HG03558 (cell line): ENCODE data around the gene SNRPD3.

Experiments
- ATAC-seq: cut with Tn5 transposase; IDR thresholded peaks from one replicate; pipeline ENCODE4 v1.9.1; 2021; ENCODE audit warnings: moderate number of reproducible peaks; ENCODE audit not compliant: unreplicated experiment; ENCODE audit errors: extremely low read depth

SNRPD3 gene

DNA sequence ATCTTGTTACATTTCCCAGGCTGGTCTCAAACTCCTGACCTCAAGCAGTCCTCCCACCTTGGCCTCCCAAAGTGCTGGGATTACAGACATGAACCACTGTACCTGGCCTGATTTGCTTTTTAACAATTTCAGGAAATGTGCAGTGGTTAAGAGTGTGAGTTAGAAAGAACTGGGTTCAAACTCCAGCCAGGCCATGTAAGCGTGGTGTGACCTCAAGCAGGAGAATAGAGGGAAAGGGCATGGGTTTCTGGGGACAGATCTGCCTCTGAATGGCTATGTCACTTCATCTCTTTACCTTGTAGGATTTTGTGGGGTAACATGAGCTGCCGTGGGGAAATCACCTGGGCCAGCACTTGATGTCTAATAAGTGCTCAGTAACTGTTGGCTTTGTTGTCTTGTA is 9.3 kb downstream of the SNRPD3 start:
- ATAC-seq = no peak

DNA sequence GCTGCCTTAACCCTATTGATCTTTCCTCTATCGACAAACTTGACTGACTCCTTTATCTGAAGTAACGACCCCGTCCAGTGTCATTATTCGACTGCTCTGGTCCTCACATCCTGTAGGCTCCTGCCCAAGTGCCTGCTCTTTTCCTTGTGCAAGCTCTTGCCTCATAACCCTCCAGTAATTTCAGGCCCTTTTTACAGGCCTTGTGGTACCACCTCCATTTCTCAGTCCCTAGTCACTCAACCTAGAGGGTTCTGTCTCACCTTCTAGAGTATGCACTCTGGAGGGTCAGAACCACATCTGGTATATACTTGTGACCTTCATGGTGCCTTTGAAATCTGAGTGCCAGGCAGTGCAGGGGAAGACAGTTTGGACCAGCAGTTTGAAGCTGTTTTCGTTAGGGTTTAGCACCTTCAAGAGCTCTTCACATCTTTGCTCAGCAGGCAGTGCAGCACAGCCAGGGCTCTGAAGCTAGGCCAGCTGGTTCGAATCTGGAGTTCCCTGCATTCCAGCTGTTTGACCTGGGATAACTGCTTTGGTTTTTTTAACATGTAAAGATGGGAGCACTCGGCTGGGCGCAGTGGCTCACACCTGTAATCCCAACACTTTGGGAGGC is 11.2 kb downstream of the SNRPD3 start:
- no peak for ATAC-seq

DNA sequence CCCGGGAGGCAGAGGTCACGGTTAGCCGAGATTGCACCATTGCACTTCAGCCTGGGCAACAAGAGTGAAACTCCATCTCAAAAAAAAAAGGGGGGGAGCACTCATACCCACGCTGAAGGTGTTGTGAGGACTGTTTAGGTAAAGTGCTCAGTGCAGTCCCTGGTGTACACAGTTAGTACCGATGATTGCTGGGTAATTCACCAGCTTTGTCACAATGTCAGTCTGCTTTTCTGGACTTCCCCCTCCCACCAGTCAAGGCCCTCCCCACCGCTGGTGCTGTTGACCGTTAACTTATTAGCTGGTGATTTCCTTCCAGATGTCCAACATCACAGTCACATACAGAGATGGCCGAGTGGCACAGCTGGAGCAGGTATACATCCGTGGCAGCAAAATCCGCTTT is 11.9 kb downstream of the SNRPD3 start:
- ATAC-seq = no peak

DNA sequence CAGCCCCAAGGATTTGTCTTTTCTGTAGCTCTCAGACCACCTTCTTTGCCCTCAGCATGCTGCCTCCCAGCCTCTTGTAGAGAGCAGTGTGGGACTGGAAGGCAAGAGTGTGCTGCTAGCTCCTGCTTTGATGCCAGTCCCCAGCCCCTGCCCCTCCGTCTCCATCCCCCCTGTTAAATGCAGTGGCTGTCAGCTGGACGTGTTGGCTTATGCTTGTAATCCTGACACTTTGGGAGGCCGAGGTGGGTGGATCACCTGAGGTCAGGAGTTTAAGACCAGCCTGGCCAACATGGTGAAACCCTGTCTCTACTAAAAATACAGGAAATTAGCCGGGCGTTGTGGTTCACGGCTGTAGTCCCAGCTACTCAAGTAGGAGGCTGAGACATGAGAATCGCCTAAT is 15.5 kb downstream of the SNRPD3 start:
- ATAC-seq = no peak

DNA sequence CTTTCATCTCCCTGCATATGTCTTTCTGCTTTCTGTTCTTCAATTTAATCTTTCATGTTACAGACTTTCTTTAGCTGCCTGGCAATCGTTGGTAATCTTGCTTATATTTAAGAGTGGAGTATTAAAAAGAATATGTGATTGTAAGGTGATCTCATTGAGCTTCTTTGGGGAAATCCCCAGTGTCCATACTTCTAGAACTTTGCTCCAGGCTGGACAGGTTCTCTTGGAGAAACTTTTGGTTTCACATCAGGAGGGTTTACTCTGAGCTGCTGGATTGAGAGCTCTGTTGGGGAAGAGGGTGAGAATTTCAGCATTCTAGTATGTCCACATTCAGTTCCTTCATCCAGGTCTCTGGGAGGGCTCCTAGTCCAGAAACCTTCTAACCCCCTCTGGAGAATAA is 21.0 kb downstream of the SNRPD3 start:
- no peak for ATAC-seq

DNA sequence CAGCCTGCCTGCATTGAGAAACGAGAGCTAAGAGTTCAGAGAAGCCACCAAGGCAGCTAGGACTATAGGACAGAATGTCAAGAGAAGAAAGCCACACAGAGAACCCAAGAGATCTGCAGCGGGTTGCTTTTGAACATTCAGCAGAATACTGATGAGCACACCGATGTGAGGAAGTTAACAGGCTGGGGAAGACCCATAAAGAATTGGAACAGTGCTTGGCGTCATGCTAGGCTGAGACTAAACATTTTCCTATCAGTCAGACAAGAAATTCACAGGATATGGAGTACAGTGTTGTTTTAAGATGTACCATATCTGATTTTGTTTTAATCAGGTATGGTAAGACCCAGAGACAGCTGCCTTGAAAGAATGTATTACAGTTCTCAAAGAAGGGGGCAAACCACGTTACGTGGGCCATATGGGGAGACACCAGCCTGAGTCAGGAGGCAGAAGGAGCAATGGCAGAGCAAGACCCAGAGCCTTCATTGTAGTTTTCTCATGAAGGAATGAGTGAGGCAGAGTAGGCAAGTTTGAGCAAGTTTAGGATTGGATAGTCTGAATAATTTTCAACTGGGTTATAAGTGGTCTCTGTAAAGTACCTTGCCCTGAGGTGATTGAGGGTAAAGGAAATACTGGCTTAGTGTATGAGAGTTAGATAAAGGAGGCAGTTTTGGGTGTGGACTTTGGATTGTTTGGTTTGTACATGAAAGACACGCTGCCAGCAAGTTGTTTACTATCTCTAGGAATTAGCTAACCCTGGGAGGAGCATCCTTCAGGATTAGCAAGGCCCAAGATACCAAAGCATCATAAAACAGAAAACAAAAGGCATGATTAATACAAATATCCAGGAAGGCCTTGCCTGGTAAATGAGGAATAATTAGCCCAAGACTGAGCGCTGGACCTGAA is 22.8 kb downstream of the SNRPD3 start:
- no peak for ATAC-seq

DNA sequence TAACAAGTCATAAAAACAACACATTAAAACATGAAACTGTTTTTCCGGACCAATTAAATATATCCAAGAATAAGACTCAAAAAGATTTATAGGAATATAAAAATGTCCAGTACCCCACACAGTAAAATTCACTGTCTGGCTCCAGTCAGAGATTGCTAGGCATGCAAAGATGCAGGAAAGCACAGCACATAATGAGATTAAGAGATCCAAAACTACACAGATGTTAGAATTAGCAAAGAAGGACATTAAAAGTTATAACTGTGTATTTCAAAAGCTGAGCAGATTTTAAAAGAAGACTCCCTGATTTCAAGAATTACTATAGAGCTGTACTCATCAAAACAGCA is 23.4 kb downstream of the SNRPD3 start:
- no peak for ATAC-seq

DNA sequence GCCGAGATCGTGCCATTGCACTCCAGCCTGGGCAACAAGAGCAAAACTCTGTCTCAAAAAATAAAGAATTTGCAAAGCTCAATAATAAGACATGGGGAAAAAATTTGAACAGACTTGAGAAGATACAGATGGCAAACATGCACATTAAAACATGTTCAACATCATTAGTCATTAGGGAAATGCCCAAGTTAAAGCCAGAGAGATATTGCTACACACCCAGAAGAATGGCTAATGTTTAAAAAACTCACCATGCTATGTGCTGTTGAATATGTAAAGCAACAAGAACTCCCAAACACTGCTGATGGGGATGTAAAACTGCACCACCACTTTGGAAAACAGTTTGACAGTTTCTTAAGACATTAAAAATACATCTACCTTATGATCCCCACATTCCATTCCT is 24.5 kb downstream of the SNRPD3 start:
- no peak for ATAC-seq

DNA sequence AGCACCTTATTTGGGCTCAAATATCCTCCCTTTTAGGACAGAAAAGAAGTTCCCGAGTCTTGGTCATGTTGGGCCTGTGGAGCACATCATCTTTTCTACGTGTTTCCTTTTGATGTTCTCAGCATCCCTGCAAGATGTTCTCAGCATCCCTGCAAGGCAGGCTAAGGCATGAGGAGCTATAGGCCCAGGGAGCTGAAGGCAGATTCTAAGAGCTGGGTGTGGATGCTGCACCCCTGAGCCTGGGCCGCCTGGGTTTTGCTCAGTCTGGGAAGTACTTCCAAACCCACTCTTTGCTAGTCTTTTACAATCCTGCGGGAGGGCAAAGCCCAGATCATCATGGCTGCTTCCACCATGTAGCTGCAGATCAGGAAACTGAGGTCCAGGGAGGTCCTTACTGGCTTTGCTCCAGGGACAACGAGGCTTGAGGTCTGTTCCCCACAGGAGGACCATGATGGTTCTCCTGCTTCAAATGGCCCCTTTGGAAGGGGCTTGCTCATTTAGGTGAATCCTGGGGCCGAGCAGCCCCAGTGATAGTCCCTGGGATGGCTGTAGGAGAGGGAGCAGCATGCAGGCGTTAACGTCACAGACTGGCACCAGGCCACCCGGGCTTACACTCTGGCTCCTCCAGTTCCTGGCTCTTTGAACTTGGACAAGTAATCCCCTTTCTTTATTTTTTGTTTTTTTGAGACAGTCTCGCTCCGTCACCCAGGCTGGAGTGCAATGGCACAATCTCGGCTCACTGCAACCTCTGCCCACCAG is 26.4 kb downstream of the SNRPD3 start:
- no peak for ATAC-seq

DNA sequence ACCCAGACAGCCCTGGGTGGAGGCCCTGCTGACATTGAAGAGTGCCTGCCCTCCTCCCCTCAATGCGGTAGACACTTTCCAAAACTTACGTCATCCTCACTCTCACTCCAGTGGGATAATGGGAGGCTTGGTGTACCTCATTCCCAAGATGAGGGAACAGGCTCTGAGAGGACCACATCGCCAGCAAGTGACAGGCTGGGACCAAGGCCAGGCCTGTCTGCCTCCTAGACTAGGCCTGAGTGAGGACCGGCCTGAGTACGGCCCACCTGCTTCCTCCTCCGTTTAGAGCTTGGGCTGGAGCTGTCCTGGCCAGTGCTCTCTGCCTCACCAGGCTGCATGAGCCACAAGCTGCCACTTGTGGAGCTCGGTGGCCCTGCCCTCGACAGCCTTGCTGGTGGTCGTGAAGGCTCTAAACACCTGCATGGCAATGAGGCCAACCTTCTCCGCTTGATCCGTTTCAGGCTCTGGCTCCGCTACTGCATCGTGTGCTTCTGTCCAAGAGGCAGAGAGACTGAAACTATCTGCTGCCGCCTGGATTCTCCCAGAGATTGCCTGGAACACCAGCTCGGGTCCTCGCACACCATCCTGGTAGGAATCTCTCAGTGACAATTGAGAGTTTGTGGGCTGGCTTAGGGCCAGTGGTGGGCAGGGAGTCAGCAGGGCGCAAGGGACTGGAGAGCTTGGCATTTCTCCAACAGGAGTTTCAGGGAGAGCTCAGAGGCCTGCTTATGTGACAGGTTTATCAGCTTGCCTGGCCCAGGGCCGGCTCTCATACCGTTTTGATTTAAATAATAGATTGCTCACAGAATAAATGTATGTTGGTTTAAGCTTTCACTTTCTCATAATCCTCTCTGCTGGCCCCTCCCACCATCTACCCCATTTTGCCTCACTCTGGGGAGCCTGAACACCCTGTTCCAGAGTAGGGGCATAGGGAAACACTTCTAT is 27.7 kb downstream of the SNRPD3 start:
- ATAC-seq = no peak

DNA sequence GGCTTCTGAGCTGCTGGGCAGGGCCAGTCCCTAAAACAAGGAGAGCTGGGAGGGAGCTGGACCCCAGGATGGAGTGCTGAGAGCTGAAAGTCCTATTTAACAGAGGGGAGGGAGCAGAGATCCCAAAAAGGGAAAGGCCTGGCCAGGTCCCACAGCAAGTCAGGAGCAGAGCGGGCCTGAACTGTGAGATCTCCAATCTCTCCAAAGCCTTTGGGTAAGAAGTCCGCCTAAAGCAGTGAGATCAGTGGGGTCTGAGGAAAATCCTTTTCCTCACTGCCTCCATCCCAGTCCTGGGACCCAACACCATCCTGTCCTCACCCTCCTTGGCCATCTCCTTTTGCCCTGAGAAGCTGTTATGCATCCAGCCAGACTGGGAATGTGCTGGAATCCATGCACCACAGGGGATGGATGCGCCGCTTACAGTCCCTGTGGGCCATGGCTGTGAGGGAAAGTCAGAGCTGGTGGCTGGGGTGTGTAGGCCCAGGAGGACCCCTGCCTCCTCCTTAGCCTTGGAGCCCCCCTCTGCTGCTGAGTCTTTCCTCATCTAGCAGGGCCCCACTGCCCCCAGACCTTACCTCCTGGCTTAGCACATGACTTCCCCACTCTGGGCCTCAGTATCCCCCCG is 28.5 kb downstream of the SNRPD3 start:
- no peak for ATAC-seq

DNA sequence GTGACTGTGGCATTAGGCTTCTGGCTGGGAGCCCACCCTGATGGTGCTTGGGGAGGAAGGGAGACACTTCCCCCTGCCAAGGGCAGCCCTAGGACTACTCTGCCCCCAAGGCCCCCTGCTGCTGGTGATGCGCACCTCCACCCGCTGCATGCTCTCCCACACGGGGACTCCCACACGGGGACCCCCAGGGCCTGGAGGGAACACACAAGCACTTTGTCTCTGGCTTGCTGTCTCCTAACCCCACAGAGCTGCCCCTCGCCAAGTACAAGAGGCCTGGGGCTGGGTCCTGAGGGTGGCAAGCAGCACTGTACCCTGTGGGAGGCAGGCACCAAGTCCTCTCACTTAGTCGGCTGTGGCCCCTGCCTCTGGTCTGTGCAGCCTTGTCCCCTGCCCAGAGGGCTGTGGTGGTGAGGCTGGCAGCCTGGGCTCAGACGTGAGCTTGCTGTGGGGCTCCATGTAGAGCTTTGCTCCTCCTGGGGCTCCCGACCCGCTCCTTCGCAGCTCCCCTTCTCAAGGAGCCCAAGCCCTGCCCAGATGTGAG is 29.1 kb downstream of the SNRPD3 start:
- ATAC-seq = no peak

DNA sequence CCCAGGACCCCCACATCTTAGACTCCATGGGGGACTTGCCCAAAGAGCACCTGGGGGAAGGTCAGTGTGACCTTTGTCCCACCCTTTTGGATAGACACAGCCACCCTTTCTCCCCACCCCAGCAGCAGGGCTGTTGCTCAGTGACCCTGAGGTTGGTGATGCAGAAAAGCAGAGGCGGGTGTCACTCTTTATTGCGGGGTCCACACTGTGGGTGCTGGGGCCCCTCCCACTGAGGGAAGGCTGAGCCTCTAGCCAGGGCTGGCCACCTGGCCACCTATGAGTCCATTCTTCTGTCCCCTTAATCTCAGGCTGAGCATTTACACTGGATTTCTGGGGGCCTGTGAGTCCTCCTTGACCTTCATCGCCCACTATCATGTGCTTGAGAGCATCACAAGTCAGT is 29.7 kb downstream of the SNRPD3 start:
- ATAC-seq = no peak

DNA sequence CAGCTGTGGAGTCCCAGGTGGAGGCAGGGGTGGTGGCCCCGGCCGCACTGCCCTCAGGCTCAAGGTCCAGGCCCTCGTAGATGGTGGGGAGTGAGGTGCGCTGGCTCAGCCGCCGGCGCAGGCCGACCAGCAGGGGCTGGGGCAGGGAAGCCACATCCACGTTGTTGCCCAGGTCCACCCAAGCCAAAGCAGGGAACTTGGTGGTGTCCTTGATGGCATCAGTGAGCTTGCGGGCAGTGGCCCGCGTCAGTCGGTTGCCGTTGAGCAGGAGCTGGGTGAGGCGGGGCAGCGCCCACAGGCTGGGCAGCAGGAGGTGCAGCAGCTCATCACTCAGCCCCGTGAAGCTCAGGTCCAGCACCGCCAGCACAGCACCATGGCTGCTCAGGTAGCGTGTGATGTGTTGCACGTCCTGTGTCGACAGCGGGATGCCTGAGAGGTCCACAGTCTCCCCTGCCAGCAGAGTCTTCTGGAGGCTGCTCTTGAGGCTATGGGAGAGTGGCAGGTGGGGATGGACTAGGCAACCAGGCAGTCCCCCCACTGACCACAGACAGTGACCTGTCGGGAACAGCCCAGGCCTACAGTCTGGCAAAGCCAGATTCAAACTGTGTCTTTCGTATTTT is 30.2 kb downstream of the SNRPD3 start:
- ATAC-seq = no peak

DNA sequence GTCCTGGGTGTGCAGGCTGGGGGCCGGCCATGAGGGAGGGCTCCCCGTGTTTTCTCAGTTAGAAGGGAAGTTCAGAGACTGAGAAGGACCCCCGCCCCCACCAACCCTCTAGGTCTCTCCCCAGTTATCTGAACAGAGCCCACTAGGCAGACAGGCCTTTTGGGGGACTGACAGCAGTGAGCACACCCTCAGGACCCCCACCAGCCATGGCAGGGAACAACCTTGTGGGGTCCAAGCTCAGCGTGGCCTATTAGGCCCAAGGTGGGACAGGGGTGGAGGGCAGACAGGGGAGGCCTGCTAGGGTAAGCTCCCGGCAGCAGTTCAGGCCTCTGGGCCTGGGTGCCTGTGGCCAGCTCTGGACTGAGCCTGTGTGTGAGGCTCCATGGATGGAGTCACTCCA is 31.5 kb downstream of the SNRPD3 start:
- no peak for ATAC-seq

DNA sequence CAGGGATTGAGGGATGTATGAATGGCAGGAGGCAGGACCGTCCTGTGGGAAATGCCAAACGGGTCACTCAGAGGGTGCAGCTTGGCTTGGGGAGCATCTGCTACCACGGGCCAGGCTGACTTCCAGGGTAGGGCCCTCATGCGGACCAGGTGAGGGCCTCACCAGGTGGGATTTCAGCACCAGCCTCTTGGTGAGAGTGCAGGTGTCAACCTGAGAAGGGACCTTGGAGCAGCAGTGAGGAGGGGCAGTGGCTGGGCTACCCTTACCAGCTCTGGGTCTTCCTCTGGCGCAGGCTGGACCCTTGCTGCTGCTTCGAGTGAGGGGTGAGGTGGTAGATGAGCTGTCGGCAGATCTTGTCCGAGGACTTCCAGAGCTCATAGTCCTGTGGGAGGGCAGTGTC is 32.1 kb downstream of the SNRPD3 start:
- ATAC-seq = no peak

DNA sequence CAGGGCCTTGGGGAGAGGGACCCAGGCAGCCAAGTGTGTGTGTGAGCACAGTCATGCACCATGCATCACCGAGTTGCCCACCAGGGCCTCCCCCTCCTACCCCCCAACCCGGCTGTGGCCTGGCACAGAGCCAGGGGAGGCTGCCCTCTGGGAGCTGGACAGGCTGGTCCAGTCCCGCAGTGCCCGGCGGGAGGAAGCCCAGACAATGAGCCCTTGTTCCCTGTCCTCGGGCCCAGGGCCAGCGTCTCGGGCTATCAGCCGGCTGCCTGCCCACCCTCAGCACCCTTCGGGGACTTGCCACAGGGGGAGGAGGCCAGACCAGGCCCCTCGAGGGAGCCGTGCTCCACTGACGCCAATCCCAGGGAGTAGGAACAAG is 32.6 kb downstream of the SNRPD3 start:
- no peak for ATAC-seq

DNA sequence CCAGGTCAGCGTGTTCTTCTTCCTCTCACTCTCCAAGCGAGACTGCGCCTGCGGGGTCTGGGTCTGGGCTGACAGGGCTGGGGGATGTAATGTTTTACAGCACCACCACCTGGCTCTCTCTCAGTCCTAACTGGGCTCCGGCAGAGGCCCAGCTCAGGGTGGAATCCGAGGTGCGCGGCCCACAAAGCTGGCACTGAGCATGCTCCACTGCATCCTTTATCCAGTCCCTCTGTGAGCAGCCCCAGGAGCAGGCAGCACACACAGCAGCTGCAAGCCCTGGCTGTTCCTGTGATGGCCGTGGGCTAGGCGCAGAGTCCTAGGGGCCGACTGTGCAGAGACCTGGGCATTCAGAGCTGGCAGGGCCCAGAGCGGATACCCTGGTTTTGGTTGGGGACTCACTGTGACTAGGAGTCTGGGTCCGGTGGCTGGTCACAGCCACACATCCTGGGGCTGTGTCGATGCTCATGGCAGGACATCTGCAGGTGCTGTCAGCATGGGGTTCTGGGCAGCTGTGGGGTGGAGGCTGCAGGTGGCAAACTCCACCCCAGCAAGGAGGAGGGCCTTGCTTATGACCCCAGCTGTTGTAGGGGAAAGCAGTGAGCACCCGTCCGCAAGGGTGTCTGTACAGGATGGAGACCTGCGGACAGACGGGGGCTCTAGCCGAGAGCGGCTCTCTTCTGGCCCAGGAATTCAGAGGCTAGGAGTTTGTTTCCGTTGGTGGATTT is 33.1 kb downstream of the SNRPD3 start:
- ATAC-seq = no peak
